Activated T-cell treated with anti-CD3 and anti-CD28 coated beads, Interleukin-2, amount 50 U/mL, for 24 hours (primary cell): ENCODE measurements around the gene SUFU.

Source experiments
- DNase-seq: peaks from one replicate; pipeline ENCODE4 v3.0.0-alpha.2; 2020
- H3K27ac Mint-ChIP-seq: 2 replicates; pipeline ENCODE4 v1.8.0; 2020; ENCODE audit warnings: mild to moderate bottlenecking, mixed read lengths
- H3K27me3 Mint-ChIP-seq: 2 replicates; pipeline ENCODE4 v1.8.0; 2020; ENCODE audit warnings: mixed read lengths
- H3K36me3 Mint-ChIP-seq: 2 replicates; pipeline ENCODE4 v1.8.0; 2020; ENCODE audit warnings: low read depth, mixed read lengths
- H3K4me1 Mint-ChIP-seq: 2 replicates; pipeline ENCODE4 v1.8.0; 2020; ENCODE audit warnings: low read depth, mixed read lengths
- H3K4me3 Mint-ChIP-seq: 2 replicates; pipeline ENCODE4 v1.8.0; 2020; ENCODE audit warnings: mild to moderate bottlenecking, moderate library complexity, mixed read lengths
- H3K9me3 Mint-ChIP-seq: 2 replicates; pipeline ENCODE4 v1.8.0; 2020; ENCODE audit warnings: mixed read lengths

Gene SUFU

DNA sequence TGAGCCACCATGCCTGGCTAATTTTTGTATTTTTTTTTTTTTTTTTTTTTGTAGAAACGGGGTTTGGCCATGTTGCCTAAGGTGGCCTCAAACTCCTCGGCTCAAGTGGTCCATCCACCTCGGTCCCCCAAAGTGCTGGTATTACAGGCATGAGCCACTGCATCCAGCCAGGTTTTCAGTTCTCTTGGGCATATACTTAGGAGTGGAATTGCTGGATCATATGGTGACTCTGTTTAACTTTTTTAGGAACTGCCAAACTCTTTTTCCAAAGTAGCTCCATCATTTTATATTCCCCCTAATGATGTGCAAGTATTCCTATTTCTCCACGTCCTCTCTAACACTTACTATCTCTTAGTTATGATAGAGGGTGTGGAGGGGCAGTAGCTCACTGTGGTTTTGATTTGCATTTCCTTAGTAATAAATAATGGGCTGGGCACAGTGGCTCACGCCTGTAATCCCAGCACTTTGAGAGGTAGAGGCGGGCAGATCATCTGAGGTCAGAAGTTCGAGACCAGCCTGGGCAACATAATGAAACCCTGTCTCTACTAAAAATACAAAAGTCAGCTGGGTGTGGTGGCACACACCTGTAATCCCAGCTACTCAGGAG, 41.6 kb downstream of the SUFU start:
- H3K27me3 Mint-ChIP-seq: no peaks in the 10 kb centered on the region
- no peak overlapping the region for H3K4me3 Mint-ChIP-seq
- peaks cover 7% of the 10 kb centered on the region for H3K36me3 Mint-ChIP-seq
- no peak for DNase-seq
- H3K27ac Mint-ChIP-seq: no peak overlapping the region
- H3K9me3 Mint-ChIP-seq: no peaks in the 10 kb centered on the region
- H3K4me1 Mint-ChIP-seq: peaks cover 9% of the 10 kb centered on the region

DNA sequence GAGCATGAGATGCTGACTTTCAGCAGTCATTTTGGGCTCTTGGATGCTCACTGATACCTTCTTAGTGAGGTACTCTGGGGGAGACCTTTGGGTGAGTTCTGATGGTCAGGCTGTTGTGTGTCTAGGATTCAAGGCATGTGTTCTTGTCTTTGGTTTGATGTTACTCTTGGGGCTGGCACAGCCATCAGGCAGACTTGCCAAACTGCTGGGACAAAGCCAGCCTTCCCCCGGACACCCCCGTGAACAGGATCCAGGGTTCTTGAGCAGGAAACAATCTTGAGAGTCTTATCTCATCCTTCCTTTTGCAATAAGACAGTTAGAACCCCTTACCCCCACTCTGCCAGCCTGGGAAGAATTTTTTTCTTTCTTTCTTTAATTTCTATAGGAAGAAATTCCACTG, 42.2 kb downstream of the SUFU start:
- no peaks in the 10 kb centered on the region for H3K27me3 Mint-ChIP-seq

DNA sequence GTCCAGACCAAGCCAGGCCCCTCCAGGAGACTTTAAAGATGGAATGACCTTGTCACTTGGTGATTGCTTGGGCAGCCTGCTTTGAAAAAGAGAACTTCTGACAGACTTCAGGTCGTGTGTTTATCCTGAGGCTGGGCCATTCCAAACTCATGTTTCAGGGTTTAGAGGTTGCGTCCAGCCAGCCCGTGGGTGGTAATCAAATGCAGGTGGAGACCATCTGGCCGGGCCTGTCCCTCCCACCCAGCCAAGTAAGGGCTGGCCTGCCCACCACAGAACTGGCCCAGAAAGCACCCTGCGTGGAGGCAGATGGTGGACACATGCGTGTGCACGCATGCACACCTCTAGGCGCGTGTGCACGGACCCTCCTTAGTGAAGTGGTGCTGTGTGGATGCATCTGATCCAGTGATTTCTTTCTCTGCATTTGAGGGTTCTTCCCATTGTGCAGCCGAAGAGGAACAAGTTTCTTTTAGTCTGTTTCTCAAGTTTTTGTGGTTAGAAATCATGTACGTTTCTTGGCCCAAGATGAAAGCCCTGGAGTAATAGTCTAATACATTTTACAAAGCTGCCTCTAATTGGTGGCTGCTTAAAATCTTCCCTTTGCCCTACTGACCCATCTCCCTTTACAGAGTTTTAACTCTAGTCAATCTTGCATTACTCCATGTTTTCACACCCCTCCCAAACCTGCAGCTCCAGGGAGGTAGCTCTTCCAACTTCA, 43.0 kb downstream of the SUFU start:
- H3K4me1 Mint-ChIP-seq: peaks cover 6% of the 10 kb centered on the region
- peaks cover 18% of the 10 kb centered on the region for H3K36me3 Mint-ChIP-seq
- no peak overlapping the region for H3K4me3 Mint-ChIP-seq
- DNase-seq: no peak
- H3K27me3 Mint-ChIP-seq: no peaks in the 10 kb centered on the region
- H3K27ac Mint-ChIP-seq: no peak overlapping the region
- H3K9me3 Mint-ChIP-seq: no peaks in the 10 kb centered on the region

More for the DNA sequence above, 42.2 kb downstream of the SUFU start:
- peaks cover 13% of the 10 kb centered on the region for H3K36me3 Mint-ChIP-seq
- H3K4me3 Mint-ChIP-seq: no peak overlapping the region
- H3K4me1 Mint-ChIP-seq: peaks cover 8% of the 10 kb centered on the region
- no peaks in the 10 kb centered on the region for H3K9me3 Mint-ChIP-seq
- DNase-seq: no peak
- H3K27ac Mint-ChIP-seq: no peak overlapping the region

DNA sequence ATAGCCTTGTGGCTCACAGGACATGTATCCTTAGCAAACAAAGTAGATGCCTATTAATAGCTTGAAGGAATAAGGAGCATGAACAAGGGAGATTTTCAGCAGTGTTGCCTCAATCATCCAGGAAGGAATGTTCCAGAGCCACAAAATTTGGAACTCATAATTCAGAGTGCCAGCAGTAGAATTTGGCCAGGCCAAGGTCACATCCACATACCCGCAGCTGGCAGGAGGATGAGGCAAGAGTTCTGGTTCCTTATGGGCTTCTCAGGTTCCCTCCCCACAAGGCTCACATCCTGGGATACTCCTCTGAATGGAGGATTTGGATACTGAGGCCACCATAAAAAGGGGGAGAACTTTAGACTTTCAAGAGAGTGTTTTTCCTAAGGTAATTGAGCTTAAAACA, 45.8 kb downstream of the SUFU start:
- no peaks in the 10 kb centered on the region for H3K9me3 Mint-ChIP-seq
- H3K36me3 Mint-ChIP-seq: peaks cover 29% of the 10 kb centered on the region
- DNase-seq: no peak
- H3K4me3 Mint-ChIP-seq: no peak overlapping the region
- no peaks in the 10 kb centered on the region for H3K27me3 Mint-ChIP-seq
- no peak overlapping the region for H3K27ac Mint-ChIP-seq
- peaks cover 1% of the 10 kb centered on the region for H3K4me1 Mint-ChIP-seq

DNA sequence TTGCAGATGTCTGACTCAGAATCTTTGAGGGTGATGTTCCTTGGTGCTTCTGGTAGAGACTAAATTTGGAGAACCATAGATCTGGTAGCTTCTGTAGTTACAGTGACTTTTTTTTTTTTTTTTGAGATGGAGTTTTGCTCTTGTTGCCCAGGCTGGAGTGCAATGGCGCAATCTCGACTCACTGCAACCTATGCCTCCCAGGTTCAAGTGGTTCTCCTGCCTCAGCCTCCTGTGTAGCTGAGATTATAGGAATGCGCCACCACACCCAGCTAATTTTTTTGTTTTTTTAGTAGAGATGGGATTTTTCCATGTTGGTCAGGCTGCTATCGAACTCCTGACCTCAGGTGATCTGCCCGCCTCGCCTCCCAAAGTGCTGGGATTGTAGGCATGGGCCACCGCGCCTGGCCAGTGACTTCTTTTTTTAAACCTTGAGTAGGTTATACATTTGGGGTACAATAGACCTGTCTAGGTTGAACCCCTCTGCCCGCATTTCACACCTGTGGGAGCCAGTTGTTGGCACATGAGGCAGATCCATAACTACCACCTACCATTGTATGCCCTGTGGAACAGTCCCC, 47.0 kb downstream of the SUFU start:
- H3K4me3 Mint-ChIP-seq: no peak overlapping the region
- no peaks in the 10 kb centered on the region for H3K27me3 Mint-ChIP-seq
- H3K4me1 Mint-ChIP-seq: peaks cover 6% of the 10 kb centered on the region
- H3K36me3 Mint-ChIP-seq: peaks cover 29% of the 10 kb centered on the region
- H3K9me3 Mint-ChIP-seq: no peaks in the 10 kb centered on the region
- no peak overlapping the region for H3K27ac Mint-ChIP-seq
- no peak for DNase-seq

DNA sequence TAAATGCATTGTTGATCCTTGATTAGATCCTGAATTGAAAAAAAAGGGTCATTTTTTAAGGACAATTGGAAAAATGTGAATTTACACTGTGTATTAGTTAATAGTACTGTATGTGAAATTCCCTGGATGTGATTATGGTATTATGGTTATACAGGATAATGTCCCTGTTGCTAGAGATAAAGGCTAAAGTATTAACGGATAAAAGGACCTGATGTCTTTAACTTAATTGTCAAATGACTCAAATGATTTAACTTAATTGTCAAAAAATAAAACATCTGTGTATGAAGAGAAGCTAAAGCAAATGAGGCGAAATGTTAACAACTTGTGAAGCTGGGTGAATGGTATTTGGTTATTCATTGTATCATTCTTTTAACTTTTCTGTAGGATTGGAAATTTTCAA, 48.8 kb downstream of the SUFU start:
- Mint-ChIP-seq H3K9me3 (no peaks in the 10 kb centered on the region), H3K27me3 (no peaks in the 10 kb centered on the region), H3K4me3 (no peak overlapping the region), H3K4me1 (peaks cover 11% of the 10 kb centered on the region), H3K36me3 (peaks cover 29% of the 10 kb centered on the region), H3K27ac (no peak overlapping the region)
- DNase-seq: no peak

DNA sequence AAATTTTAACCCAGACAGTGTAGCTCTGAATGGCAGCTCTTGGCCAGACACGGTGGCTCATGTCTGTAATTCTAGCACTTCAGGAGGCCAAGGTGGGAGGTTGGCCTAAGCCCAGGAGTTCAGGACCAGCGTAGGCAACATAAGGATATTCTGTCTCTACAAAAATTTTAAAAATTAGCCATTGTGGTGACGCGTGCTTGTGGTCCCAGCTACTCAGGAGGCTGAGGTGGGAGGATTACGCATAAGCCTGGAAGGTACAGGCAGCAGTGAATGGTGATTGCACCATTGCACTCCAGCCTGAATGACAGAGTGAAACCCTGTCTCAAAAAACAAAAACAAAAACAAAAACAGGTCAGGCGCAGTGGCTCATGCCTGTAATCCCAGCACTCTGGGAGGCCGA, 50.0 kb downstream of the SUFU start:
- H3K4me3 Mint-ChIP-seq: no peak overlapping the region
- peaks cover 13% of the 10 kb centered on the region for H3K4me1 Mint-ChIP-seq
- no peak for DNase-seq
- H3K27ac Mint-ChIP-seq: no peak overlapping the region
- peaks cover 29% of the 10 kb centered on the region for H3K36me3 Mint-ChIP-seq
- no peaks in the 10 kb centered on the region for H3K9me3 Mint-ChIP-seq
- H3K27me3 Mint-ChIP-seq: no peaks in the 10 kb centered on the region

DNA sequence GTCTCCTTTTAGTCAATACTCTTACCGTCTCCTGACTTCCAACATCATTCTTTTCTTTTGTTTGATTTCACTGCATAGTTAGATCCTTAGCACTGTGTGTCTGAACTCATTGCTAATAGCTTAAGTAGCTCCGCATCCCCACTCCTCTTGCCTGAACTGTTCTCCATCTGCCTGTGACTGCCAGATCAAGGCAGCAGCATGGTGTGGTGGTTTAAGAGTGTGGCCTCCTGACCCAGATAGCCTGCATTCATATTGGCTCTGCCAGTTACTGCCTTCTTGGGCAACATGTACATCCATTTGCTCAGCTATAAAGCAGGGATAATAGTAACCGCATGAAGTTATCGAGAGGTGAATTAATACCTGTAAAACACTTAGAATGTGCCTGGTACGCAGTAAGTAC, 50.8 kb downstream of the SUFU start:
- Mint-ChIP-seq H3K36me3 (peaks cover 29% of the 10 kb centered on the region), H3K4me1 (peaks cover 15% of the 10 kb centered on the region), H3K27me3 (no peaks in the 10 kb centered on the region), H3K9me3 (no peaks in the 10 kb centered on the region), H3K27ac (no peak overlapping the region), H3K4me3 (no peak overlapping the region)
- DNase-seq: no peak

DNA sequence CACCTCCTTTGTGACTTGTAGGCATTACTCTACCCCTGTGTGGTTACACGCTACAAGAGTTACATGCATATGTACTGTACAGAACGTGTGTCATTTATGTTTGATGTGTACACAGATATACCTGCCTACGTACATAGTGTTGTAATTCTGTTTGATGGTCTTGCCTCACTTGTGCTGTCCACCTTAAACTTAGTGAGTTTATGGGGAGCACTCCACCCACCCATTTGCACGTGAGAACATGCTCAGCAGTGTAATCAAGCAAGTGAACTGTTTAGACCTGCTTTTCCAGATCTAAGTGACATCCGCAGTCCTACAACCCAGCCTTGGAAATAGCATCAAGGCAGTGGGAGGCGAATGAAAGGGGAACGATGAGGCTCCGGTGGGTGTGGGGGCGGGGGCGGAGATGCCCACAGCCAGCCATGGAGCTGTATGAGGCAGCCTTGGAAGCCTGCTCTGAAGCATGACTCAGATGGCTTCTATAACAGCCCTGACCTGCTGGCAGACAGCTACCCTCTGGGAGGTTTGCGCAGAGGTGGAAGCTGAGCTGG, 52.1 kb downstream of the SUFU start:
- H3K27me3 Mint-ChIP-seq: no peaks in the 10 kb centered on the region
- no peak overlapping the region for H3K27ac Mint-ChIP-seq
- peaks cover 17% of the 10 kb centered on the region for H3K36me3 Mint-ChIP-seq
- no peak for DNase-seq
- no peak overlapping the region for H3K4me3 Mint-ChIP-seq
- peaks cover 15% of the 10 kb centered on the region for H3K4me1 Mint-ChIP-seq
- no peaks in the 10 kb centered on the region for H3K9me3 Mint-ChIP-seq

DNA sequence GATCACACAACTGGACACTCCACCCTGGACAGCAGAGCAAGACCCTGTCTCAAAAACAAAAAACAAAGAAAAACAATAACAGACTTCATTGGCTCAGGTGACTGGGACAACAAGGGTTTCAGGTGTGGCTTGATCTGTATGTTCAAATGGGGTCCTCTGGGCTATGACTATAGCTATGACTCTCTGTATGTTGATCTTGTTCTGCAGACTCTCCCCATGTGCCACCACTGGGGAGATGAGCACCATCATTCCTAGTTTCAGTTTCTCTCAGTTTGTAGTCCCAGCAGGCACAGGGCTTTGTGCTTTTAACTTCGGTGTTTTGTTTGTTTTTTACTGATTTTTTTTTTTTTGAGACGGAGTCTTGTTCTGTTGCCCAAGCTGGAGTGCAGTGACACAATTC, 53.8 kb downstream of the SUFU start:
- Mint-ChIP-seq H3K4me1 (peaks cover 15% of the 10 kb centered on the region), H3K4me3 (no peak overlapping the region), H3K27ac (no peak overlapping the region), H3K27me3 (no peaks in the 10 kb centered on the region), H3K9me3 (no peaks in the 10 kb centered on the region), H3K36me3 (peaks cover 4% of the 10 kb centered on the region)
- DNase-seq: no peak

DNA sequence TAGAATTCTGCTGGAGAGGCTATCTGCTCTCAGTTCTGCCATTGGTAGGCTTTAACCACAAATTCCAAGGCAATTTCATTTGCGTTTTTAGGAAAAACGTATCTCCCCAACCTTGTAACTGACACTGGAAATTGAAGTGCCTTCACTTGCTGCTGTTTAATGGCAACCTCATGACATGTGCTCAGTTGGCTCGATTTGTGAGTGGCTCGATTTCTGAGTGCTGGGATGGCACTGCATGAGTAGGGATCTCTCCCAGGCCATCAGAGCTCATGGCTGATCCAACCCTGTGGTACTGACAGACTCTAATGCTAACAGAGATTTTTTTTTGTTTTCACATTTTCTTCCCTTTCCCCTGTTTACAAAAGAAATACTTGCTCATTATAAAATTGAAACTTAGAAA, 56.0 kb downstream of the SUFU start:
- no peak overlapping the region for H3K4me3 Mint-ChIP-seq
- H3K4me1 Mint-ChIP-seq: peaks cover 16% of the 10 kb centered on the region
- H3K27ac Mint-ChIP-seq: no peak overlapping the region
- no peaks in the 10 kb centered on the region for H3K36me3 Mint-ChIP-seq
- H3K9me3 Mint-ChIP-seq: no peaks in the 10 kb centered on the region
- no peaks in the 10 kb centered on the region for H3K27me3 Mint-ChIP-seq
- no peak for DNase-seq

DNA sequence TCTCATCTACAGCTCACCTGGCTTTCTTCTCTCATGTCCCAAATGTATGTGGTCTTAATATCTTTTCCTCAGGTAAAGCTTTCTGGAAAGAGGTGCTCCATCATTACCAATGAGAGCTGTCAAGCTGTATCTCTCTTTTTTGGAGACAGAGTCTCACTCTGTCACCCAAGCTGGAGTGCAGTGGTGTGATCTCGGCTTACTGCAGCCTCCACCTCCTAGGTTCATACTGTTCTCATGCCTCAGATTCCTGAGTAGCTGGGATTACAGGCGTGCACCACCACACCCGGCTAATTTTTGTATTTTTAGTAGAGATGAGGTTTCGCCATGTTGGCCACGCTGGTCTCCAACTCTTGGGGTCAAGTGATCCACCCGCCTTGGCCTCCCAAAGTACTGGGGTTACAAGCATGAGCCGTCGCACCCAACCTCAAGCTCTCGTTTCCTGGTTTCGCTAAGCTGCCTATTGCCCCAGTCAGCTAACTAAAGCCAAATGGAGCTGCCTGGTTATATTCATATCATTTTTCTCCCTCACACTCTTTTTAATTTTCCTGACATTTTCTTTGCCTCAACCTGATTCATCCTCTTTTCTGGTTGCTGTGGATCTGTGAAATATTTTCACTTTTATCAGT, 60.5 kb downstream of the SUFU start:
- no peak for DNase-seq
- H3K4me1 Mint-ChIP-seq: peaks cover 4% of the 10 kb centered on the region
- H3K27ac Mint-ChIP-seq: no peak overlapping the region
- H3K9me3 Mint-ChIP-seq: no peaks in the 10 kb centered on the region
- no peaks in the 10 kb centered on the region for H3K27me3 Mint-ChIP-seq
- H3K4me3 Mint-ChIP-seq: no peak overlapping the region
- no peaks in the 10 kb centered on the region for H3K36me3 Mint-ChIP-seq

DNA sequence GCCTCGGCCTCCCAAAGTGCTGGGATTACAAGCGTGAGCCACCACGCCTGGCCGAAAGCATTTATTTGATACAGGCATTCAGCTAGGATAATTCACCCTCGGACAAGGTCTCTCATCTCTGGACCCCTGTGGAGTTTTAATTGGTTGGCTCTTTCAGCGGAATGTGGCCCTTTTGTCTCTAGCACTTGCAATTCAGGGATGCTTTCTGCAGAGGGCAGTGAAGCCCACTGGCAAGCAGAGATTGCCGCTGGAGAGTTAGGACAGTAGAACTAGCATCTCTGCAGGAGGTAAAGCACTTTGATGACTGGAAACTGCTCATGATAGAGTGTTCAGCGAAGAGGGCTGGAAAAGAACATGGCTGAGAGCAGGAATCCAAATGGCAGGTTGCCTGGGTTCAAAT, 62.0 kb downstream of the SUFU start:
- no peak overlapping the region for H3K27ac Mint-ChIP-seq
- H3K27me3 Mint-ChIP-seq: no peaks in the 10 kb centered on the region
- peaks cover 2% of the 10 kb centered on the region for H3K4me1 Mint-ChIP-seq
- H3K9me3 Mint-ChIP-seq: no peaks in the 10 kb centered on the region
- no peak overlapping the region for H3K4me3 Mint-ChIP-seq
- no peak for DNase-seq
- no peaks in the 10 kb centered on the region for H3K36me3 Mint-ChIP-seq

DNA sequence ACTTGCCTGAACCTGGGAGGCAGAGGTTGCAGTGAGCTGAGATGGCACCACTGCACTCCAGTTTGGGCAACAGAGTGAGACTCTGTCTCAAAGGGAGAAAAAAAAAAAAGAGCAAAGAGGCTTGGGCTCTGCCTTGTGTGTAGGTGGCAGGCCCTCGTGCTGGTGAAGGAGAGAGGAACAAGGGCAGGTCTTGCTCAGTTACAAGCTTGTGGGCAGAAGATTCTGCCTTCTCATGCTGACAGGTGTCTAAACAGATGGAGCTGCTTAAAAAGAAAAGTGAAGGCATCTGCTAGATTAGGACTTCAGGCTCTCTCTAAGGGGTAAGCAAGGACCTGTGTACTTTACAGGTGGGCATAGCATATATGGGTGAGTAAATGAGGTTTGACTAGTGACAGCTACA, 75.0 kb downstream of the SUFU start:
- no peak for DNase-seq
- H3K4me3 Mint-ChIP-seq: no peak overlapping the region

DNA sequence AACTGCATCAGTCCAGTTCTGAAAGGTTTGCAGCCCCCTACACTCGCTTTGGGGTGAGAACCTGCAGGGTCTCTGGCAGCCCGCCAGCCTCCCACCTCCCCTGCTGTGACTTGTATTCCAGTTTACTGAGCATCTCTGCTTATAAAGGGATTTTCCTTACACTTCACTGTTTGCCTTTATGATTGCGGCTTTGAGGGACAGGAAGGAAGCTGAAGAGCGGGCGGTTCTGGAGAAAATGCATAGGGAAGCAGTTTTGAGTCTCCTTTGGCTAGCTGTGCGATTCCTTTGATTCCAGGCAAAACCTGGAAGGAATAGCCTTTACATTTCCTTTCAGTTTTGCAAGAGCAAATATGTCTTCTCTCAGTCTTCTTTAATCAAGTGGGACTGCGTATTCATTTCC, 75.6 kb downstream of the SUFU start:
- no peaks in the 10 kb centered on the region for H3K9me3 Mint-ChIP-seq
- H3K4me1 Mint-ChIP-seq: peaks cover 18% of the 10 kb centered on the region
- no peaks in the 10 kb centered on the region for H3K27me3 Mint-ChIP-seq
- H3K36me3 Mint-ChIP-seq: no peaks in the 10 kb centered on the region
- H3K4me3 Mint-ChIP-seq: no peak overlapping the region
- peak overlapping the region; percentile 71 for H3K27ac Mint-ChIP-seq
- no peak for DNase-seq

More for the DNA sequence above, 75.0 kb downstream of the SUFU start:
- Mint-ChIP-seq H3K4me1 (peaks cover 16% of the 10 kb centered on the region), H3K27ac (peak overlapping the region; percentile 71), H3K27me3 (no peaks in the 10 kb centered on the region), H3K36me3 (no peaks in the 10 kb centered on the region), H3K9me3 (no peaks in the 10 kb centered on the region)
